NCI-H345 treated with DMSO at 0.1 percent for 48 hours (cell line): ENCODE results near the gene CABLES2.

Source experiments
- DNase-seq: peaks from one replicate; lab custom pipeline; 2025; ENCODE audit not compliant: unreplicated experiment; lab: John Stamatoyannopoulos, UW

Gene CABLES2

GRCh38 chr20:62418709-62419487 is 11.8 kb upstream of the CABLES2 start:
- no peak for DNase-seq

GRCh38 chr20:62417981-62418708 is 11.1 kb upstream of the CABLES2 start:
- no peak for DNase-seq

- DNase-seq, result no peak
Observed at GRCh38 chr20:62416651-62417637, 9.9 kb upstream of the CABLES2 start.

- no peak for DNase-seq
Observed at GRCh38 chr20:62415354-62416111, 8.4 kb upstream of the CABLES2 start.

- DNase-seq, result no peak
Observed at GRCh38 chr20:62413896-62414481, 6.9 kb upstream of the CABLES2 start.

GRCh38 chr20:62413025-62413570 is 6.0 kb upstream of the CABLES2 start:
- DNase-seq, result no peak

- no peak for DNase-seq
Observed at GRCh38 chr20:62412194-62413024, 5.3 kb upstream of the CABLES2 start.

GRCh38 chr20:62411479-62412193 is 4.6 kb upstream of the CABLES2 start:
- peak; percentile 74 for DNase-seq

- no peak for DNase-seq
Observed at GRCh38 chr20:62410746-62411478, 3.8 kb upstream of the CABLES2 start.

- DNase-seq, result peak; percentile 65
Observed at GRCh38 chr20:62409931-62410745, 3.1 kb upstream of the CABLES2 start.

- DNase-seq, result no peak
Observed at GRCh38 chr20:62409086-62409853, 2.2 kb upstream of the CABLES2 start.

- no peak for DNase-seq
Observed at GRCh38 chr20:62408640-62409039, 1.6 kb upstream of the CABLES2 start.

GRCh38 chr20:62408055-62408454 is 970 bp upstream of the CABLES2 start:
- no peak for DNase-seq

- no peak for DNase-seq
Observed at GRCh38 chr20:62406635-62407176, 379 bp downstream of the CABLES2 start.

GRCh38 chr20:62405981-62406513 is 1.0 kb downstream of the CABLES2 start:
- no peak for DNase-seq
